HG03175 (cell line): ENCODE results near the gene RCAN2.

Source experiments
- ATAC-seq: cut with Tn5 transposase; IDR thresholded peaks from one replicate; pipeline ENCODE4 v1.9.1; 2021; ENCODE audit warnings: mild to moderate bottlenecking, moderate library complexity; ENCODE audit not compliant: unreplicated experiment

The RCAN2 gene

DNA sequence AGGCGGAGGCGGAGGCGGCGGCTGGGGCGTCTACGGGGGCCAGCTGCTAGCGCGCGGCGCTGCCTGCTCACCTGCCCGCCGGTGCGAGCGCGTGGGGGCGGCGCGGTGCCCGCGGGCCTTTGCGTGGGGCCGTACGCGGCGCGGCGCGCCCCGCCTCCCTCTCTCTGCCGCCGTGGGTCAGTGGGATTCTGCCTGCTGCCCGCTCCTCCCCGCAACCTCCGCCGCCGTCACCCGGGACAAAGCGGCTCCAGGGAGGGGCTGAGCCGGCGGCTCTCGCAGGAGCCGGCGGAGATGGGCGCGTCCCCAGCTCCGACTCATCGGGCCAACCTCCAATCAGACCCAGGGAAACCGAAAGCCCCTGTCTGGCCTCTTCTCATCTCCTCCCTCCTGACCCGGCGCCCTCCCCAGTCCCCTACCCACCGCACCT, at the start of gene RCAN2:
RCAN2 (minus strand) TSS at position 249 of the 427 bp plus-strand sequence.
- peak; percentile 58 for ATAC-seq

DNA sequence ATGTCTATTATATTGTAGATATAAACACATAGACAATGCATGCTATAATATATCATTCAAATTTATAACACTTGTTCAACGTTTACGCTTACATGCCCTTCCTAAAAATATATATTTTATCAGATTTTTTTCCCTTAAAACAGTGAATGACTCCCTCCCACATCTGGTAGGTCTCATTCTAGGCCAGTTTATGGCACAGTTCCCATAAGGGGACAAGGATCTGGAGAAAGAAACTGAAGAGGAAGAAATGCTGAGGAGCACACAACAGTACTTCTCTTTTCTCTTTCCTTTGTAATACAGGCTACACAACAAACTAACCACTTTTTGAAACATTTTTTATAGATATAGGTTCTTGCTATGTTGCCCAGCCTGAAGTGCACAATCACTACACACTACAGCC, 48.6 kb upstream of the RCAN2 start:
- ATAC-seq = no peak

DNA sequence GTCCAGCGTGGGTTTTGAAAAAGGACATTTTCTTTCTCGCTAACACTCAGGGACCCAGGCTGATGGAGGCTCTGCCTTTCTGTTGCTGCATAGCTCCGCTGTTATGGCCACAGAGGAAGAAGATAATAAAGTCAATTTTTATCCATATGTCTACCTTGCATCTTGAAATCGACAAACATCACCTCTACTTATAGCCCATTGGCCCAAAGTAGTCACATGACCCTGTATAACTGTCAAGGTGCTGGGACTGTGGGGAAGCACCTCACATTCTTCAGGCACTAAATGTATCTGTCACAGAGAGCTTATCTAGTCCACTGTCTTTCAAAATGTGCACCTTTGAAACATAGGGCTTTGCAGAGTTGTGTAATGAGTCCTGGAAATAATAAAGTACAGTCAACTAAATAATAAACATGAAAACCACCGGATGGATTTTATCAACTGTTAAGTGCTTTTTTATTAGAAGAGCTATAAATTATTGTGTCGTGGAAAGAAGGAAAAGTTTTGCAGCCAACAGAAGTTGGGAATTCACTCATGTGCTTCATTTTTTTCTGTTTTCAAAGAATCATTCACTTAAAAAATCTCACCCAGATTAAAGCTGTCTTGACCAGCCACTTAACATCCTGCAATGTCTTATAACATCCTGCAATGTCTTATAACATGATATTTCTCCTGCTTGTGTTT, 47.7 kb upstream of the RCAN2 start:
- ATAC-seq = no peak

DNA sequence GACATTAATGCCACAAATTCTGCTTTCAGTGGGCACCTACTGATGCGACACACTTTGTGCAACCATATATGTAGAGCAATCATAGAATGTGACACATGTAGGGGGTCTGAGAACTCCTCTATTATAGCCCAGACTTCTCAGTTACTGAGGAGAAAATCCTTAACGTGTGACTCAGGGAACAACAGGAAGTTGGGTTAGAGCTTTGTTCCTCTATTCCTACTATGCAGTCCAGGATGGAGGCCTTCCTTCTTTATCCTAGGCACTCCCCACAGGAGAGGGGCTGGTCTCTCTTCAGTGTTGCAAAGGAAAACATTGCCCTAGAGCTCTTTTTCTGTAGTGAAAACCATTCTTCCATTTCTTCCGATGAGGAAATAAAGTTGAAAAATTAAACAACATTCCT, 39.6 kb upstream of the RCAN2 start:
- ATAC-seq = no peak

DNA sequence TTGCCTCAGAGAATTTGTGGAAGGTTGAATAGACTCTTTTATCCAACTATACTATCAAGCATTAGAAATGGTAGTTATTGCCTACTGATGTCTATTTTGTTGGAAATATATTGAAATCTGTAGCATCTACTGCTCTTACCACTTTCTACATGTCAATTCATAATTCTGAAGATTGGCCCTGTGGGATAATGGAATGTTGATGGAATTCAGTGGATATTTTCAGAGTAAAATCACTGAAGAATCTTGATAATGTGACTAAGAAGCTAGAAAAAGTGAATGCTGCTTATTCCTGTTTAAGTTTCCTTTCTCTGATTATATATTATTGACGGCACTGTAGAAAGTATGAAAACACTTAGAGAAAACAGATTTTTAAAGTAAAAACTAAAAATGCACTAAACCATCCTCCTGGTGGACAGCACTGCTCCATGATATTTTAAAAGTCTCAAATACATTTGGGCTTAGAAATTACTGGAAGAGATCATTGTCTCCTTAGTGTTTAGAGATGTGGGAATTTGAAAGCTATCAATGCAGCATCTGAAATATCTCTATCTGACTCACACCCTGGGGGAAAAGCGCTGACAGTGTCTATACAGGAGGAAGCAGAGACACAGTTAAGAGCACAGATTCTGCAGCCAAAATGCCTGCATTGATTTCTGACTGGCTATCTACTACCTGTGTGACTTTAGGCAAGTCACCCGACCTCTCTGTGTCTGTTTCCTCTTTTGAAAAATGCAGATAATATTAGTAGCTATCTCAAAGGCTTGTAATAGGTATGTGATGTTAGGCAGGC, 37.9 kb upstream of the RCAN2 start:
- no peak for ATAC-seq

DNA sequence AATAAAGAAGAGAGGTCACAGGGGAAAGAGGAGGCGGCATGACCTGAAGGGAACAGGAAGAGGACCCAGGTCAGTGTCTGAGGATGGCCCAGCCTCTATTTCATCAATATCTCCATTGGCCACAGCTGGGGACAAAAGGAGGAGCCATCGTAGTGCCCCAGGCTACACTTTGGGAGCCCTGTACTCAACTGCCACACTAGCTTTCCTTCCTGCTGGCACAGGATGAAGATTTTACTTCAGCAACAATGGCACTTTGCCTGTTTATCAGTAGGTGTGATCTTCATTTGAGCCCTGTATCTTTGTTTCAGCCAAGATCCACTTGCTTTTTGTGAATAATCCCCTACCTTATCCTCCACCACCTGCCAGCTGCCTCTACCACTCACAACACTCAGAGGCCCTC, 35.4 kb upstream of the RCAN2 start:
- ATAC-seq = no peak

DNA sequence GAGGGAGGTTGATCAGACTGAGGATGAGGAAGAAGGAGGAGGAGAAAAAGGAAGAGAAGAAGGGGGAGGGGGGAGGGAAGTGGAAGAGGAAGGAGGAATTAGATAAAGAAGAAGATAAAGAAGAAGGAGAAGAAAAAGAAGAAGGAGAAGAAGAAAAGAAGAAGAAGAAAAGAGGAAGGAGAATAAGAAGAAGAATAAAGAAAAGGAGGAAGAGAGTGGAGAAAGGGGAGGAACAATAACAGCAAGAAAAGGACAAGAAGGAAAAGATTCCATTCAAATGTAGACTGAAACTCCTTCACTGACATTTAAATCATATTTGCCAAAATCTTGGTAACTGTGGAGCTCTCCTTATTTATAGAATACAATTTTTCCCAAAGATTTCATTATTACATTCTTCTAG, 34.3 kb upstream of the RCAN2 start:
- no peak for ATAC-seq

DNA sequence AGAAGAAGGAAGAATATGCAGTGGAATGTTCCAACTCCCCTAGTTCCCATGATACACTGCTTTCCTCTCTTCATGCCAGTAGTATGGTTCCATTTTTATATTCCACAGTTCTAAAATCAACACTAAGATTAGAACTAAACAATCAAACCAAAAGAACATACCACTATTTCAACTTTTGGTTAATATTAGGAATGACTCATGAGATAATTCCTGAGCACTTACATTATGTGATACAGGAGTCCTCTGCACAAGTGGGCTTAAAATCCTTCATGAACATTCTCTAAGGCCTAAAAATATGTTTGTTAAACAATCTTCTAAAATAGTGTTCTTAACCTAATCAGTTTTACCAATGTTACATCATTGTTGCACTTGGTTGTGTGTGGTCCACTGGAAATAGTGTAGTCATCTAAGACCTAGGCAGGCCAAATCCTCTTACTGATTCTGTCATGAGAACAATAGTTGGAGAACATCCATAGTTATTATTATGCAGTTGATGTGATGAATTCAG, 30.3 kb upstream of the RCAN2 start:
- ATAC-seq = no peak

DNA sequence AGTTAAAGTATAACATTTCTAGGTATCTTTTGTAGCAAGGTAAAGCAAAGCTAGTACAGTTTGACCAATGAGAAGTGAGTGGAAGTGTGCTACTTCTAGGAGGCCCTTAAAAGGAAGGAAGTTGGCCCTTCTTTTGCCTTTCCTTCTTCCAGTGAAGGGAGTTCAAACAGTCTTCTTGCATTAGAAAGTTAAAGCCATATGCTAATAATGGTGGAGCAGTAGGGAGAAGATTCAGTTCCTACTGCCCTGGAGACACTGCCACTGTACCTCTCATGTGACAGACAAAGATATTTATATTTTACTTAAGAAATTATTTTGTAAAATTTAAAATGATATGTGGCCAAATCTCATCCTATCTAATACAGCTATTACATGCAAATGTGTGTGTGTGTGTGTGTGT, 26.0 kb upstream of the RCAN2 start:
- no peak for ATAC-seq

DNA sequence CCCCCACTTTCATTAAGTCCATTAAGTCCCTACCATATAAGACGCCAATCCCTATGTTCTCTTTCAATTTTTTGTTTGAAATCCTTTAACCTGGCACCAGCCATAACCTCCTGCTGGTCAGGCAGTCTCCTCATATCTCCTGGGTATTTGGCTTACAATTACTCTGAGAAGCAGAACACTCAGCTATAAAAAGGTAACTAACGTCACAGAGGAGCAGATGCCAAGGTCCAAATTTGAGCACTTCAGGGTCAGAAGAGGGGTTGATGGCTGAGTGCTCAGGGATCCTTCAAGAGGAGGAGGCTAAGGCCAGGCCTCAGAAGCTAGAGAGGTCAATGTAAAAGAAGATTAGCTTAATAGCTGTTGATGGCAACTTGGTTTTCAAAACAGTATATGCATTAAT, 22.3 kb upstream of the RCAN2 start:
- no peak for ATAC-seq

DNA sequence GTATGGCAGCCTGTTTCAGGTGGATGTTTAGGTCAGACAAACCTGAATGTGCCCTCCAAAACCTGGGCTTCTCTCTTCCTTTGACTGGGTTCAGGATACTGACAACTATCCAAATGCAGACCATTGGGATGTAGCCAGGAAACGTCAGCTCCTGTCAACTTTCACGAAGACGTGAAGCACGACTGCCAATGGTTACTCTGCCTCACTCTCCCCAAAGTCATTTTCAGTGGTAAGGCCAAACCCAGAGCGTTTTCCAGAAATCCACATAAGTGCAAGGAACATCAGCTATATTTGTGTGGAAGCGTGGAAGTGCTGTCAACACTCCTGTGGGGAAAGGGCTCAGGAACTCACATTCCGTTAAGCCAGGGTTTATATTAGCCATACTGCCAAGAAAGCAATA, 20.1 kb upstream of the RCAN2 start:
- ATAC-seq = no peak

DNA sequence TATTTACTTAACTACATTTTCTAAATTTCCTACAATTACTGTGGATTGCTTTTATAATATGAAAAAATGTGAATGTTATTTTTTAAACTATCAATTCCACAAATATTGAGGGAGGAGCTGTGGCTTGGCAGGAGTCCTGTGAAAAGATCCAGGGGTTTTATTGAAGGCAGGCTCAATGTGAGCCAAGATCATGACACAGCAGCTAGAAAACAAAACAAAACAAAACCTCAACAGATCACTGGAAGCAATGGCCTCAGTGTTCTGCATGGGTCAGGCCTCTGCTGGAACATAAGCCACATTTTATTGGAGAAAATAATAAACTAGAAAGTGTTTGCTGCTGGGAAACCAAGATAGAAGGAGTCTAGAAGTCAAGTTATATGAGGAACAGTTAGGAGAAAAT, 19.4 kb upstream of the RCAN2 start:
- no peak for ATAC-seq

DNA sequence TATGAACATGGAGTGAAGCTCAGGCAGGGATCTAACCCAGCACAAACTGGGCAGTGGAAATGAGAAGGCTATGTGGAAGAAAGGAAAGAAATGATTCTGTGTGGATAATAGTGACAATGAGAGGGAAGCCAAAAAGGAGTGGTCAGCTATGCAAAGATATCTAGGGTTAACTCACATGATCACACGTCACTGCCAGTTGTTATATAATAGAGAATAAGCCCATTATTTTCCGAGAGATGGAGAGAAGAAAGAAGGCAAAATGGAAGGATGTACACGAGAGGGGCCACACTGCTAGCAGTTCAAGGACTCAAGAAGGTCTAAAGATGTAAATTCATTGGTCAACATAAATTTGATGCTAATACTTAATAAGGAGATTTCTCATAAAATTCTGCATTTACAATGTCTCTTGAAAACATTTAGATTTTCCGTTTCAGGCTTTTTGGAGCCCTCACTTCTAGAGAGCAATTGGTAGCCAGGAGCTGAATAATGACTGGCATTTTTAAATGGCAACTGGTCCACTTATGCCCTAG, 18.8 kb upstream of the RCAN2 start:
- no peak for ATAC-seq

DNA sequence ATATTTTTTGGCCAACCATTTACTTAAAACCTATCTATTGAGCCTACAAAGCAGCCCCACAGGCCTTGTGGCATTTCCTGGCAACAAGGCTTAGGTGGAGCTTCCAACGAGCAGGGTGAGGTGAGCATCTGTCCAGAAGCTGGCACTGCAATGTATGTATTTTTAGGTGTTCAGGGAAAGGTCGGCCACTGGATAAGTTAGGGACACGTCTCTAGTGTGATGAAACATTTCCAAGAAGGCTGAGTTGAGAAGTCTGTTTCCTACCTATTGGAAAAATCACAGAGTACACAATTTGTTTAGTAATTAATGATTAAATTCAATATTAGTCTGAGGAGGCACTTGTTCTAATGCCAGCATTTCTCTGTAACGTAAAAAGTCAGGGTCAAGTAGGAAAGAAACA, 17.8 kb upstream of the RCAN2 start:
- ATAC-seq = no peak

DNA sequence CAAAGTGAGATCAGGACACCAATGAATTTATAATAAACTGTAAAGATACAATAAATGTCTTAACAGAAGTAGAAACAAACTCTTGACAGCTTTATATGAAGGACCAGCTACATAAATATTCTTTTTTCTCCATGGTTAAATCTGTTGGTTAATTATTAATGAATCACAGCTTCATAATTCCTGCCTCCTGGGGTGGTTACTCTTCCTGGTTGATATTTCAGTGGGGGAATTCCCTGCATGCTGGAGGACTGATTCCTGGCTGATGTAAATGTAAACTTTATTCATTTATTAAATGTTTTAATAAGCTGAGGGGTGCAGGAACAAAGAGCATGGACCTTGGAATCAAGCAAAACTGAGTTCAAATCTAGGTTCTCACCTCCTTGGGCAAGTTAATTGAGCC, 16.2 kb upstream of the RCAN2 start:
- no peak for ATAC-seq

DNA sequence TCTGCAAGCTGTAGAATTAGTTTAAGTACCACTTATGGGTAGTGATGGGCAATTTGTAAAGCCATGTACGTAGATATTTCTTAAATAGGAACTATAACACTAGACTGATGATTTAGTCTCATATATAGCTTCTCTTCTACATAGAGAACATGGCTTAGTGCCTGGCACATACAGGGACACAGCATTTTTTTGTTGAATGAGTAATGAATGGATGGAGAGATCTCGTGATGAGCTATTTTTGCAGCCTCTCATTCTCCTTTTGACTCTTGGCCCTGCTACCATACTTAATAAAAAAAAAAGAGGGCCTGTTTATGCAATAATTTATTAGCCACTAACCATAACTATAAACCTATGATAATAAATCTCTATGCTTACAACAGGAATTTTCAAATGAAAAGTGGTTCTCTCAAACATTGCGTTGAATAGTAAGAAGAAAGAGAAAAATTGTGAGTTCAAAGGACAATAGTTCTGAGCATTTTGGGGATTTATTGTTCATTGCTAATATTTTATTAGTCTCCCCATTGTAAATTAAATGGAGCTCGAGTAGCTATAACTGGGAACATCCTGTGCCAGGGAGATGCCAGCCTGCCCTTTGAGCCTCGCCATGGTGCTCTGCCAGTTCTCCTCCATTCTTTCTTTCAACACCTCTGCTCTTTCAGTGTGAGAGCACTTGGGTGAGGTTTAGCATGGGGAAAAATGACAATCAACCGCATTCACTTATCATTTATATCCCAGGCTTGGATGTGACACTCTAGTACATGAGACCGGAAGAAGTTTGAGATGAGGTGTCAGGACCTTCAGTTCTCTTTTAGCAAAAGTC, 14.7 kb upstream of the RCAN2 start:
- ATAC-seq = no peak

DNA sequence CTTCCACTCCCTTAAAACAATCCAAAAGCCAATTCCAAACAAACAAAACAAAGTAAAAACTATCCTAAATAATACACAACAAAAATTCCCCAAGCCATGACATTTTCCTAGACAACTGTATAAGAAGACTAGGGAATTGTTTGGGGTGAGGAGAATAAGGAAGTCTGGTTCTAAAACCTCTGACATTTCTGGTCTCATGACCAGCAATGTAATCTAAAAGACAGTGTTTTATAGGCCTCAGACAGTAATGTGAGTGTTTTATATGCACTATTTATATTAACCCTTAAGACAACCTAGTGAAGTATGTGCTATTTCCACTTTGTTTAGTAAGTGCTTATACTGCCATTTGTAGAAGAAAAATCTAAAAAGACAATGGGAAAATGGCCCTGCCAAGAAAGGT, 13.0 kb upstream of the RCAN2 start:
- ATAC-seq = no peak

DNA sequence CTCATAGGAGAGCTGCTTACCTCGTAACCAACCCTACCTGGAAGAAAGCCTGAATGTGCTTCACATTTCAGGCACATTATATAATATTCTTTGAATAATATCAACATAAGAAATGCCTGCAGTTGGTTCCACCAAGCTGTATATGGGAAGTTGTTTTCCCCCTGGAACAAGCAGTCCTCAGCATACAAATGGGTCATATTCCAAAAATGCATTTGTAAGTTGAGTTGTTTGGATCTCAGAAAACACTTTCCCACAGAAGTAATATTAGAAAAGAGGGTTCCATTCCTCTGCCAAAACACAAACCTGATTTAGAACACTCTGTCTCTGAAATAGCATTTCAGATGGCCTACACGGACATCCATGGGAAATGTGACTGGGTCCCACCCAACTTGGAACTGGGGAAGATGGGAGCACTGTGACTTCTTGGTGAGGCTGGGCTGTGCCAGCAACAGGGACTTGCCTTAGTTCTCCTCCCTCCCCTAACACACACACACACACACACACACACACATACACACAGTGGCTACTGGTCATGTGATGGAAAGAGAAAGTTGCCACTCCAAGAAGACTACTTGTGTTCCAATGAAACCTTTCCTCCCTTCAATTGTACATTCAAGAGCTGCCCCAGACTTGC, 11.4 kb upstream of the RCAN2 start:
- no peak for ATAC-seq

DNA sequence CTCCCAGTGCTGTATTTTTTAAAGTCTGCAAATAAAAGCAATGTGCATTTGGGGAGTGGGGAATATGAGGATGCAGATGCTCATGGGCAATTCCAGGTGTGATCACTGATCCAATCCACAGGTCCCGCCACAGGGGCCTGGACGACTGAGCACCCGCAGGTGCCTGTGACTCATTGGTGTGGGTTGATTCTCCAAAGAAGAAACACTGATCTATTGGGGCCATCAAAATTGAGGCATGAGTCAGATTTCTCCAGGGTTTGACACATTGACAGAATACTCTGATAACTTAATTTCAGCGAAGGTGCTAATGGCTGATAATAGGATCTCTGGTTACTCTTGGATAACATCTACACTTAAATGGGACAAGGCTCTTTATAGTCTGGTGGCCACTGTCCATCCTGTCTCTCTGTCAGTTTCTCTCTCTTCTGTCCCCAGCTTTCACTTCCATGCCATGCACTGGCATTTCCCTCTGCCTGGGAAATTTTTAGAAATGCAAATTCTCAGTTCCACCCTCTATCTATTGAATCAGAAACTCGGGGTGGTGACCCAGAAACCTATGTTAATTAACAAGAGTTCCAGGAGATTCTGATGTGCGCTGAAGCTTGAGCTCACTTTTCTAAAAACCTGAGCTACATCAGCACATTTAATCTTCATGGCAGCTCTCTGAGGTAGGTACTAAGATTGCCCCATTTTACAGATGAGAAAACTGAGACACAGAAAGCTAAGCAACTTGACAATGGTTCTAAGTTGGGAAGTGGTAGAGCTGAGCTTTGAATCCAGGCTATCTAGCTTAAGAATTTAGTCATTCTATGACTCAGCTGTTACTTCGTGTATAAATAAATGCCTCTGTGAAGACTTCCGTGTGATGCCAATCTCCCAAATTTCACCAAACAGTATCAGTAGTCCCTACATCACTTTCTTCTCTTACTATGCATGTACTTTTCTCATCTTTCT, 10.2 kb upstream of the RCAN2 start:
- ATAC-seq = no peak

DNA sequence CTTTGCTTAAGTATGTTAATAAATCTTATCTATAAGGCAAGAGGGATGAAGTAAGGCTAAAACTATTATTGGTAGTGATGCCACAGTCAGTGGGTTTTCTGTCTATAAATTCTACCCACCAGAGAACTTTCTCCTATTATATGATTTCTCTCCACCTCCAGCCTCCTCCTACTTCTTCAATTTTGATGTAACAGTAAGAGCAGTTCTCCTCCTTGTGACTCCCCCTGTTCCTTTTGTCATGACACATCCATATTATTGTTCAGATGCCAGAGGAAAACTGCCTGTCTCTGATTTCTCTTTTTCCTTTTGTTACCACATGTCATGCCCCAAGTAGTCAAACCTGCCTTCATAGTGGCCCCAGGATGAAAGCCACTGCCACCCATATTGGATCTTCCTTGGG, 9.1 kb upstream of the RCAN2 start:
- ATAC-seq = no peak
